ENCODE data around the gene CNTNAP2. TPM values are rescaled to one million over a fixed set of nuclear protein-coding genes. Genes with fewer than 3 reads are reported as not detected.

Gene CNTNAP2
- total RNA-seq, 6 experiments from 2014 or later: 0.07 to 0.13 (median 0.12) TPM; not detected in 3

- H3K27ac Mint-ChIP-seq: no peak overlapping the region
- no peak for DNase-seq
- peaks cover 7% of the 10 kb centered on the region for H3K27me3 Mint-ChIP-seq (ENCODE audit: insufficient read depth)
- no peak overlapping the region for H3K4me3 Mint-ChIP-seq
- H3K36me3 Mint-ChIP-seq (ENCODE audit: low read depth): no peaks in the 10 kb centered on the region
- no peaks in the 10 kb centered on the region for H3K4me1 Mint-ChIP-seq (ENCODE audit: low read depth)
- TF ChIP-seq, protein P1, sequence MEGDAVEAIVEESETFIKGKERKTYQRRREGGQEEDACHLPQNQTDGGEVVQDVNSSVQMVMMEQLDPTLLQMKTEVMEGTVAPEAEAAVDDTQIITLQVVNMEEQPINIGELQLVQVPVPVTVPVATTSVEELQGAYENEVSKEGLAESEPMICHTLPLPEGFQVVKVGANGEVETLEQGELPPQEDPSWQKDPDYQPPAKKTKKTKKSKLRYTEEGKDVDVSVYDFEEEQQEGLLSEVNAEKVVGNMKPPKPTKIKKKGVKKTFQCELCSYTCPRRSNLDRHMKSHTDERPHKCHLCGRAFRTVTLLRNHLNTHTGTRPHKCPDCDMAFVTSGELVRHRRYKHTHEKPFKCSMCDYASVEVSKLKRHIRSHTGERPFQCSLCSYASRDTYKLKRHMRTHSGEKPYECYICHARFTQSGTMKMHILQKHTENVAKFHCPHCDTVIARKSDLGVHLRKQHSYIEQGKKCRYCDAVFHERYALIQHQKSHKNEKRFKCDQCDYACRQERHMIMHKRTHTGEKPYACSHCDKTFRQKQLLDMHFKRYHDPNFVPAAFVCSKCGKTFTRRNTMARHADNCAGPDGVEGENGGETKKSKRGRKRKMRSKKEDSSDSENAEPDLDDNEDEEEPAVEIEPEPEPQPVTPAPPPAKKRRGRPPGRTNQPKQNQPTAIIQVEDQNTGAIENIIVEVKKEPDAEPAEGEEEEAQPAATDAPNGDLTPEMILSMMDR (IDR thresholded peaks at IDR 0.05): no peak
- H3K9me3 Mint-ChIP-seq: peaks cover 6% of the 10 kb centered on the region; the same call in 1 of the 2 replicates
Observed at GRCh38 chr7:148253629-148254028, 2137.0 kb downstream of the CNTNAP2 start.

DNA sequence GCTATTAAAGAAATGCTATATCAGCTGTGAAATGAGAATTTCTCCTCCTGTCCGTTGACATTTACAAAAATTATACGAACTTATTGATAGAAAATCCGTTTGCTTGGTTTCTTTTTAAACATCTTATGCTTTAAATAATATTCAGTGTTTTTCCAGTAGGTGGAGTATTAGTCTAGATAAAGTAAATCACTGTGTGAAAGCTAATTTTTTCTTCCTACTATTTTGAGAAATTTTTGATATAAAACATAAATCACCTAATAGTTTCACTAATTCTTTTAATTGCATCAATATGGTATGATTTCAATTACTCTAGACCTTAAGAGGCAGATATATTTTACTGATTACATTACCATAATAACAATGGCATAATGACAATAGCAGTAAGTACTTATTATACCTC, 2138.7 kb downstream of the CNTNAP2 start:
- TF ChIP-seq, protein P1 (IDR thresholded peaks at IDR 0.05): peak; percentile 56
- Mint-ChIP-seq H3K27me3 (ENCODE audit: insufficient read depth) (peaks cover 7% of the 10 kb centered on the region), H3K4me1 (ENCODE audit: low read depth) (no peaks in the 10 kb centered on the region), H3K9me3 (peaks cover 6% of the 10 kb centered on the region; the same call in 1 of the 2 replicates), H3K27ac (no peak overlapping the region), H3K4me3 (no peak overlapping the region; the same call in 1 of the 2 replicates), H3K36me3 (ENCODE audit: low read depth) (no peaks in the 10 kb centered on the region)
- DNase-seq: no peak

- H3K27ac Mint-ChIP-seq: no peak overlapping the region
- no peaks in the 10 kb centered on the region for H3K9me3 Mint-ChIP-seq
- H3K4me3 Mint-ChIP-seq: no peak overlapping the region
- peaks cover 8% of the 10 kb centered on the region for H3K27me3 Mint-ChIP-seq (ENCODE audit: insufficient read depth)
- H3K36me3 Mint-ChIP-seq (ENCODE audit: low read depth): no peaks in the 10 kb centered on the region
- H3K4me1 Mint-ChIP-seq (ENCODE audit: low read depth): no peaks in the 10 kb centered on the region
- DNase-seq: no peak
- TF ChIP-seq, protein P1 (IDR thresholded peaks at IDR 0.05): no peak
Observed at GRCh38 chr7:148256433-148256832, 2139.8 kb downstream of the CNTNAP2 start.

DNA sequence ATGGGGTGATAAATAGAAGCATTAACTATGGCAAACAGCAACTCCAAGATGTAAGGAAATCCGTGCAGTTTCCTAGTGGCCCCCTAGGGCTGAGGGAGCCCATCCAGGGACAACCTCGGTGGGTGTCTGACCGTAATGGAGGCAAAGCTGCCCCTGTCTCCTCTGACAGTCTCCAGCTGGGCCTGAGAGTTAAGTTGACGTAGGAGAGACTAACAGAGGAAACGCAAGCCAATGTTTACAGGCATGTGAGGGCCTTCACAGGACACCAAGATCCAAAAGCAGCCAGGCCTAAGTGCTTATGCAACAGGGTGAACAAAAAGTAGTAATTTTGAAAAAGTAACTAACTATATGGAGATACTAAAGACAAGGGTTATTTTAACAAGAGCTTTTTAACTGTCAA, 2144.0 kb downstream of the CNTNAP2 start:
- Mint-ChIP-seq H3K4me3 (no peak overlapping the region), H3K4me1 (ENCODE audit: low read depth) (peaks cover 10% of the 10 kb centered on the region), H3K27ac (no peak overlapping the region), H3K27me3 (ENCODE audit: insufficient read depth) (peaks cover 8% of the 10 kb centered on the region), H3K36me3 (ENCODE audit: low read depth) (no peaks in the 10 kb centered on the region), H3K9me3 (no peaks in the 10 kb centered on the region)
- TF ChIP-seq, protein P1 (IDR thresholded peaks at IDR 0.05): no peak
- DNase-seq: no peak

- no peaks in the 10 kb centered on the region for H3K9me3 Mint-ChIP-seq
- H3K4me3 Mint-ChIP-seq: no peak overlapping the region
- H3K36me3 Mint-ChIP-seq (ENCODE audit: low read depth): no peaks in the 10 kb centered on the region
- peaks cover 10% of the 10 kb centered on the region for H3K4me1 Mint-ChIP-seq (ENCODE audit: low read depth)
- TF ChIP-seq, protein P1 (IDR thresholded peaks at IDR 0.05): no peak
- no peak overlapping the region for H3K27ac Mint-ChIP-seq
- DNase-seq: no peak
- peaks cover 6% of the 10 kb centered on the region for H3K27me3 Mint-ChIP-seq (ENCODE audit: insufficient read depth)
Observed at GRCh38 chr7:148261523-148261922, 2144.9 kb downstream of the CNTNAP2 start.

Data from HFFc6 (cell line).